Esophagus muscularis mucosa (tissue), 4 donors: ENCODE results near the gene PADI2.

Experiments
- CTCF ChIP-seq, 3 experiments: fragments of 200-600 bp in 2 of 3; fragments of 450-650 bp in 1 of 3; sonication (generic) in 2 of 3; IDR thresholded peaks; one replicate each; pipeline ENCODE4 v1.5.1; 2017 to 2019; ENCODE audit warnings: antibody characterized with exemption in 3 of 3, mild to moderate bottlenecking in 2 of 3, moderate library complexity in 1 of 3
- EP300 ChIP-seq: sonication (generic); formaldehyde crosslinking; IDR thresholded peaks from one replicate; pipeline ENCODE4 v1.6.1; 2017; ENCODE audit warnings: antibody characterized with exemption
- POLR2A ChIP-seq: fragments of 450-650 bp; IDR thresholded peaks from one replicate; pipeline ENCODE4 v1.6.1; 2017; ENCODE audit warnings: antibody characterized with exemption, moderate library complexity, mild to moderate bottlenecking, low read depth
- POLR2AphosphoS5 ChIP-seq, 2 donors: sonication (generic); formaldehyde crosslinking; IDR thresholded peaks; one replicate each; pipeline ENCODE4 v1.6.1; 2017; ENCODE audit warnings: antibody characterized with exemption in 2 of 2

- no peak for TF ChIP-seq CTCF (IDR thresholded peaks at IDR 0.05)
- TF ChIP-seq EP300 = no peak
- TF ChIP-seq POLR2AphosphoS5 (IDR thresholded peaks at IDR 0.05) = no peak
- no peak for TF ChIP-seq POLR2A
Observed at GRCh38 chr1:17017435-17017834, 101.8 kb downstream of the PADI2 start.
